ENCODE results near the gene CDKL4.

DNA sequence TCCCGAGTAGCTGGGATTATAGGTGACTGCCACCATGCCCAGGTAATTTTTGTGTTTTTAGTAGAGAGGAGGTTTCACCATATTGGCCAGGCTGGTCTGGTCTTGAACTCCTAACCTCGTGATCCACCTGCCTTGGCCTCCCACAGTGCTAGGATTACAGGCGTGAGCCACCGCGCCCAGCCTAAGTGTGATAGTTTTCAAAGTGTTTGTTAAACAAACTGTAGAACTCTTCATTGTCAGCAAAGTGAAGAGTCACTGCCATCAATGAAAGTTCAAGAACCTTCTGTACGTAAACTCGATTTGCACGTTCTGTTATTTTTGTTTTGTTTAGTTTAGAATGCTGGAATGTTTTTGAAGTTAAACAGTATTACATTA, 104.9 kb downstream of the CDKL4 start:
- TF ChIP-seq, protein P1, sequence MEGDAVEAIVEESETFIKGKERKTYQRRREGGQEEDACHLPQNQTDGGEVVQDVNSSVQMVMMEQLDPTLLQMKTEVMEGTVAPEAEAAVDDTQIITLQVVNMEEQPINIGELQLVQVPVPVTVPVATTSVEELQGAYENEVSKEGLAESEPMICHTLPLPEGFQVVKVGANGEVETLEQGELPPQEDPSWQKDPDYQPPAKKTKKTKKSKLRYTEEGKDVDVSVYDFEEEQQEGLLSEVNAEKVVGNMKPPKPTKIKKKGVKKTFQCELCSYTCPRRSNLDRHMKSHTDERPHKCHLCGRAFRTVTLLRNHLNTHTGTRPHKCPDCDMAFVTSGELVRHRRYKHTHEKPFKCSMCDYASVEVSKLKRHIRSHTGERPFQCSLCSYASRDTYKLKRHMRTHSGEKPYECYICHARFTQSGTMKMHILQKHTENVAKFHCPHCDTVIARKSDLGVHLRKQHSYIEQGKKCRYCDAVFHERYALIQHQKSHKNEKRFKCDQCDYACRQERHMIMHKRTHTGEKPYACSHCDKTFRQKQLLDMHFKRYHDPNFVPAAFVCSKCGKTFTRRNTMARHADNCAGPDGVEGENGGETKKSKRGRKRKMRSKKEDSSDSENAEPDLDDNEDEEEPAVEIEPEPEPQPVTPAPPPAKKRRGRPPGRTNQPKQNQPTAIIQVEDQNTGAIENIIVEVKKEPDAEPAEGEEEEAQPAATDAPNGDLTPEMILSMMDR (conservative IDR thresholded peaks at IDR 0.05 in 1 of 2, IDR thresholded peaks at IDR 0.05 in 1 of 2; ENCODE audit: extremely low read depth in 1 of 2, insufficient read depth in 1 of 2, low read depth in 1 of 2, low read length in 2 of 2): no peak
- TF ChIP-seq EZH2 (IDR thresholded peaks at IDR 0.05; ENCODE audit: borderline replicate concordance, low read length): no peak

Data from mammary epithelial cell (primary cell).